ENCODE measurements around the gene TBC1D5. TPM values are rescaled to one million over a fixed set of nuclear protein-coding genes. Genes with fewer than 3 reads are reported as not detected.

The TBC1D5 gene
- total RNA-seq, 1 experiment from 2014 or later, result 33.9 TPM

DNA sequence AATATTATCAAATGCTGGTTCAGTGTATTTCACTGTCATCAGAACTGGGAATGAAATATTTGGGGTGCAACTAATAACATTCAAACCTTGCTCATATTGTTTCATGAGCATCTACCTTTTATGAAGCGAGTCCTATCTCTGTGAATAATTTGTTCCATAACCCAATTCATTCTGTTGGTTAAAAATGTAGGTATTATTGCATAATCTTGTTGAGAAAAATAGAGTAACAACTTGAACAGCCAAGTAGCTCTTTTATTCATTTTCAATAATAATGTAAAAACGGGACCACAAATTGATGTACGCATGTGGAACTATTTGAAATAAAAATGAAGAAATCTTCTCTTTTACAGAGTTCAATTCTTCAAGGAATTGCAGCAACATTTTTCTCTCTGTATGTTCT lies 30.1 kb upstream of the TBC1D5 start:
- H3K27ac ChIP-seq (ENCODE audit: low read depth, low read length), result no peak overlapping the region
- DNase-seq (ENCODE audit: low read depth, low spot score), result no peak
- H3K4me1 ChIP-seq (ENCODE audit: control insufficient read depth in 1 of 2, insufficient read depth in 2 of 2, low read length in 2 of 2), result no peaks in the 10 kb centered on the region
- ChIA-PET CTCF (no interaction called here), POLR2A (no interaction called here), RAD21 (ENCODE audit: low non-redundant PET in 1 of 2, low total read pairs in 2 of 2, uncharacterized antibody in 2 of 2, unreplicated experiment in 2 of 2) (no interaction called here)
- H3K27me3 ChIP-seq (ENCODE audit: insufficient read depth, low read length), result no peaks in the 10 kb centered on the region
- no peak overlapping the region for H3K9ac ChIP-seq (ENCODE audit: low read length)
- no TSS peak for BruUV-seq (replicated peaks)
- no peaks in the 10 kb centered on the region for H3K79me2 ChIP-seq (ENCODE audit: insufficient read depth, low read length)
- H4K20me1 ChIP-seq (ENCODE audit: insufficient read depth), result no peaks in the 10 kb centered on the region
- no peak overlapping the region for H3K4me2 ChIP-seq (ENCODE audit: low read length)
- TF ChIP-seq, protein P1, sequence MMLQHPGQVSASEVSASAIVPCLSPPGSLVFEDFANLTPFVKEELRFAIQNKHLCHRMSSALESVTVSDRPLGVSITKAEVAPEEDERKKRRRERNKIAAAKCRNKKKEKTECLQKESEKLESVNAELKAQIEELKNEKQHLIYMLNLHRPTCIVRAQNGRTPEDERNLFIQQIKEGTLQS (IDR thresholded peaks at IDR 0.05), result no peak
- H3K4me3 ChIP-seq (replicated peaks in 1 of 2; ENCODE audit: low read depth in 1 of 2, low read length in 2 of 2), result no peak overlapping the region
- intact Hi-C loops (cut with micrococcal nuclease), result no loop called here
- H3K9me3 ChIP-seq (ENCODE audit: control insufficient read depth in 1 of 2, insufficient read depth in 1 of 2, low read depth in 1 of 2, low read length in 2 of 2), result no peaks in the 10 kb centered on the region
- H2AFZ ChIP-seq (ENCODE audit: low read depth, low read length, poor library complexity, severe bottlenecking), result no peak overlapping the region
- no peaks in the 10 kb centered on the region for H3K36me3 ChIP-seq (ENCODE audit: control insufficient read depth in 1 of 2, insufficient read depth in 2 of 2, low read length in 2 of 2)
- no peak for ATAC-seq
- H3K9me2 ChIP-seq (ENCODE audit: insufficient read depth), result no peaks in the 10 kb centered on the region

DNA sequence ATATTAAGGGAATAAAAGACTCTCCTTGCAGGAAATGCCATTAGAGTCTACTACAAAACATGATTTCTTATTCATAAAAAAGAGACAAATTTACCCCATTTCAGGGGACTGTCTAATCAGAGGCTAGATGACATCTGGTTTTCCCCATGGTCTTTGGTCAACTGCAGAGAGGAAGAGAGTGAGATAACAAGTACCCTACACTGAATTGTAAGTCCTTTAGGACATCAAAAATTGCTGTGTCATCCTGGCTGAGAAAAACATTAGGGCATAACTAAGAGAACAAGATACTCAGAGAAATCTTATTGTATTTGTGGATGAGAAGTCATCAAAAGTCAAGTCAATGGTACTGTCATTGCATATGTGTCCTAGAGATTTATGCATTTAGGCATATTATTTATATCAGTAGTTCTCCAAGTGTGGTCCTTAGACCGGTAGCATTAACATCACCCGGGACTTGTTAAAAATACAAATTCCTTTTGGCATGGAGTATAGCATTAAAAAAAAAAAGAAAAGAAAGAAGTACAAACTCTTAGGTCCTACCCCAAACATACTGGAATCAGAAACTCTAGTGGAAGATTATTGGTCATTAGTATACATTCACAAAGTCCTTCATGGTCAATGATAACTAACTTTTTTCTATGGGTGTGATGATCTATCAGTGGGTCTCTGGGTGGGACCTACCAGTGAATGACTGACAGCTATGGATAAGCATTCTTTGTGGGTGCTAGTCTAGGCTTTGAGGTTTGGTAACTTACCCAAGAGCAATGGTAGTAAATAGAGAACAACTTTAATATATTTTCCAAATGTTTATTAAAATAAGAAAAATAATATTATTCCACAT lies 29.0 kb upstream of the TBC1D5 start:
- Histone ChIP-seq H3K27ac (ENCODE audit: low read depth, low read length) (no peak overlapping the region), H3K4me1 (ENCODE audit: control insufficient read depth in 1 of 2, insufficient read depth in 2 of 2, low read length in 2 of 2) (no peaks in the 10 kb centered on the region), H4K20me1 (ENCODE audit: insufficient read depth) (no peaks in the 10 kb centered on the region), H3K4me3 (replicated peaks in 1 of 2; ENCODE audit: low read depth in 1 of 2, low read length in 2 of 2) (no peak overlapping the region), H3K4me2 (ENCODE audit: low read length) (no peak overlapping the region), H3K27me3 (ENCODE audit: insufficient read depth, low read length) (no peaks in the 10 kb centered on the region), H3K9me3 (ENCODE audit: control insufficient read depth in 1 of 2, insufficient read depth in 1 of 2, low read depth in 1 of 2, low read length in 2 of 2) (no peaks in the 10 kb centered on the region), H3K79me2 (ENCODE audit: insufficient read depth, low read length) (no peaks in the 10 kb centered on the region), H2AFZ (ENCODE audit: low read depth, low read length, poor library complexity, severe bottlenecking) (peak overlapping the region; percentile 44), H3K36me3 (ENCODE audit: control insufficient read depth in 1 of 2, insufficient read depth in 2 of 2, low read length in 2 of 2) (no peaks in the 10 kb centered on the region), H3K9me2 (ENCODE audit: insufficient read depth) (no peaks in the 10 kb centered on the region), H3K9ac (ENCODE audit: low read length) (no peak overlapping the region)
- ChIA-PET POLR2A (no interaction called here), RAD21 (ENCODE audit: low non-redundant PET in 1 of 2, low total read pairs in 2 of 2, uncharacterized antibody in 2 of 2, unreplicated experiment in 2 of 2) (no interaction called here), CTCF (no interaction called here)
- BruUV-seq (replicated peaks), result no TSS peak
- intact Hi-C loops (cut with micrococcal nuclease), result no loop called here
- no peak for ATAC-seq
- DNase-seq (ENCODE audit: low read depth, low spot score), result no peak
- TF ChIP-seq TCF7L2 (IDR thresholded peaks at IDR 0.05; ENCODE audit: borderline replicate concordance, extremely low read depth, insufficient read depth, insufficient read length), result no peak
- TF ChIP-seq, protein P1 (IDR thresholded peaks at IDR 0.05), result no peak
- no peak for TF ChIP-seq ELF1 (IDR thresholded peaks at IDR 0.05; ENCODE audit: borderline replicate concordance, low read depth)
- no peak for TF ChIP-seq EZH2 (IDR thresholded peaks at IDR 0.05)
- TF ChIP-seq, protein P2, sequence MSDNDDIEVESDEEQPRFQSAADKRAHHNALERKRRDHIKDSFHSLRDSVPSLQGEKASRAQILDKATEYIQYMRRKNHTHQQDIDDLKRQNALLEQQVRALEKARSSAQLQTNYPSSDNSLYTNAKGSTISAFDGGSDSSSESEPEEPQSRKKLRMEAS (IDR thresholded peaks at IDR 0.05), result no peak
- TF ChIP-seq POLR2AphosphoS5 (IDR thresholded peaks at IDR 0.05; ENCODE audit: low read depth, low read length), result no peak
- TF ChIP-seq RAD21 (IDR thresholded peaks at IDR 0.05; ENCODE audit: low read depth), result no peak
- TF ChIP-seq EGR1 (IDR thresholded peaks at IDR 0.05; ENCODE audit: low read depth), result no peak
- no peak for TF ChIP-seq SP1 (IDR thresholded peaks at IDR 0.05; ENCODE audit: low read depth)
- no peak for TF ChIP-seq EZH2phosphoT487 (IDR thresholded peaks at IDR 0.05; ENCODE audit: borderline replicate concordance)
- no peak for TF ChIP-seq ZFX (IDR thresholded peaks at IDR 0.05)
- TF ChIP-seq CEBPB (IDR thresholded peaks at IDR 0.05; ENCODE audit: low read depth), result no peak
- TF ChIP-seq, protein P3, sequence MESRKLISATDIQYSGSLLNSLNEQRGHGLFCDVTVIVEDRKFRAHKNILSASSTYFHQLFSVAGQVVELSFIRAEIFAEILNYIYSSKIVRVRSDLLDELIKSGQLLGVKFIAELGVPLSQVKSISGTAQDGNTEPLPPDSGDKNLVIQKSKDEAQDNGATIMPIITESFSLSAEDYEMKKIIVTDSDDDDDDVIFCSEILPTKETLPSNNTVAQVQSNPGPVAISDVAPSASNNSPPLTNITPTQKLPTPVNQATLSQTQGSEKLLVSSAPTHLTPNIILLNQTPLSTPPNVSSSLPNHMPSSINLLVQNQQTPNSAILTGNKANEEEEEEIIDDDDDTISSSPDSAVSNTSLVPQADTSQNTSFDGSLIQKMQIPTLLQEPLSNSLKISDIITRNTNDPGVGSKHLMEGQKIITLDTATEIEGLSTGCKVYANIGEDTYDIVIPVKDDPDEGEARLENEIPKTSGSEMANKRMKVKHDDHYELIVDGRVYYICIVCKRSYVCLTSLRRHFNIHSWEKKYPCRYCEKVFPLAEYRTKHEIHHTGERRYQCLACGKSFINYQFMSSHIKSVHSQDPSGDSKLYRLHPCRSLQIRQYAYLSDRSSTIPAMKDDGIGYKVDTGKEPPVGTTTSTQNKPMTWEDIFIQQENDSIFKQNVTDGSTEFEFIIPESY (IDR thresholded peaks at IDR 0.05; ENCODE audit: extremely low read depth, insufficient replicate concordance, low read length), result no peak
- TF ChIP-seq YY1 (IDR thresholded peaks at IDR 0.05; ENCODE audit: extremely low read depth, insufficient replicate concordance, low read depth, low read length), result no peak
- no peak for TF ChIP-seq SIN3A (IDR thresholded peaks at IDR 0.05; ENCODE audit: low read depth)
- TF ChIP-seq SRF (IDR thresholded peaks at IDR 0.05; ENCODE audit: low read depth), result no peak
- no peak for TF ChIP-seq ZNF274 (IDR thresholded peaks at IDR 0.05; ENCODE audit: low read depth, low read length)

Measured in HCT116 (cell line).